ENCODE measurements around the gene GRAMD1B.
"Not testable (repeated sequence)": the region's sequence is repeated elsewhere in the genome, so short reads cannot be mapped to it uniquely, and the experiment has no call there.

GRAMD1B gene

DNA sequence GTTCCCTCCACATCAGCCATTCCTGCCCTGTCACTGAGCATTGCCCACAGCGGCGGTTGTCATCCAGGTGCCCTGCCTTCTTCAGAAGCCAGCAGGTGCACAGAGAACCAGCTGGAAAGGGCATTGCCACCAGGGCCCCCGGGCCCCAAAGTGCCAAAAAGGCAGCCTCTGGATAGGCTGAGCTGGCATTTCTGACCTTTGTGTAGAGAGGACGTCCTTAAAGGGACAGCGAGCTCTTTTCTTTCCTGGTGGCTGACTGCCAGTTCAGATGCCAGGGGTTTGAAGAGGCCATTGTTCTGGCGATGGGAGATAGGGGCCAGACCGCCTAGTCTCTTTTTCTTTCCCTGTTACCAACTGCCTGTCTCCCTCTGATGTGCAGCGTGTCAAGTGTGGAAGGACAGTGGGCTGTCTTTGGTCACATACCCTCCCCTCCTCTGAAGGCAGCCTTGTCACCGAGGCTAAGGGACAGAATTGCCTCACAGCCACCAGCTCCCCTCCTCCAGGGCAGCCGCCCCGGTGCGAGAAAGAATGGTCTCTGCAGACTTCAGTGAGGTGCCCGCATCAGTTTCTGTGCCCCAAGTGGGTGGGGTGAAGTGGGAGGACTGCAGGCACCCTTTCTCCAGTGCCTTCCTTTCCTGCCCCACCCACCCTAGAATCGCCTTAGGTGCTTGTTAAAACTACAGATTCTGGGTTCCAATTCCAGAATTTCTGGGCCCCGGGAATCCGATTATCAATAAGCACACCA is 114.7 kb downstream of the GRAMD1B start:
- no peak for FAIRE-seq

DNA sequence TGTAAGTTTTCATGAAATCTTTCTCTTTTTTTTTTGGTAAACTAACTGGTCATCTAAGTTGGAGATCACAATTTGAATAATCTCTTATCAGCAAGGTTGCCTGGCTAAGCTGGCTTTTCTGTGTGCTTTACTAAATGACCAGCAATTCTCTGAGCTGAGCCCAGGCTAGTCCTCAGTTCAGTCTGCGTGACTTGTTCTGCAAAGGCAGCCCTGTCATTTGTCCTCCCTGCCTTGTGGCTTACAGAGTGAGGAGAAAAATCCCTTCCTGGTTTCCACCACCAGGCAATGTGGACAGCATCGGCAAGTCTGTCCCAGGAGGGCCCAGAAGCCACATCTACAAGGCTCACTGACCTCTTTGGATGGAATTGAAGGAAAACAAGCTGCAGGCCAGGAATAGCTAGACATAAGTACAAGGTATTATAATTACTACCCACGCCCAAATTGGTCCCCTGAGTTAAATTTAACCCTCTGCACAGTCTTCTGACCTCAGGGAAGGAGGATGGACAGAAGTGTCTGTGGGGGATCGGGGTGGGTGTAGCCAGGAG is 115.7 kb downstream of the GRAMD1B start:
- no peak for FAIRE-seq

- no peak for FAIRE-seq
Observed at GRCh38 chr11:123546515-123546914, 116.4 kb downstream of the GRAMD1B start.

DNA sequence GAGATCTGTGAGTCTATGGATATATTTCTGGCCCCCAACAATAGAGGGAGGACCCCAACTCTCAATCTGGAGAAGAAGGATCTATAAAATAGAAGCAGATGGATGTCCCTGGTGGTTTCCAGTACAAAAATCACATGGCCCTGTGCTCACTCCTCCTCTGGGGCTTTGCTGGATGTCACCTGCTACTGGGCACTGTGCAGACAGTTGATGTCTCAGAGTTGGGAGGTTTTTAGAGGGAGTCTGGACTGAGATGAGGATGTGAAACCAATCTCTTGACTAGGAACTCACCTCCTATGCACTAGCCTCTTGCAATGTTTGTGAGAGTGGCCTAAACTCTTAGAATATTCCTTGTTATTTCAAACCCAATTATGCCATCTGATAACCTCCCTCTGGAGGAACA is 117.1 kb downstream of the GRAMD1B start:
- no peak for FAIRE-seq

DNA sequence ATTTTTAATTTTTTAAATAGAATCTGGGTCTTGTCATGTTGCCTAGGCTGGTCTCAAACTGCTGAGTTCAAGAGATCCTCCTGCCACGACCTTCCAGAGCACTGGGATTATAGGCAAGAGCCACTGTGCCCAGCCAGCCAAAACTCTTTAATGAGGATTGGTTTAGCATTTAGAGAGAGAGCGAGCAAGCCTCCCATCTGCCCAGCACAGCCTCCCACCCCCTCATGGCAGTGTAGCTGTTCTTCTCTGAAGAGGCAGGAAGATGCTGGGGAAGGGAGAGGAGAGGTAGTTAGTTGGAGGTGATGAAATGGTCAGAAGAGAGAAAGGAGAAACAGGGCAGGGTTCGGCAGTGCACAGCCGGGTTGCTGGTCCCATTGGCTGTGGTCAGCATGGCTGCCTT is 118.7 kb downstream of the GRAMD1B start:
- FAIRE-seq = no peak

- FAIRE-seq = no peak
Observed at GRCh38 chr11:123549926-123550917, 120.2 kb downstream of the GRAMD1B start.

- no peak for FAIRE-seq
Observed at GRCh38 chr11:123551079-123551478, 121.0 kb downstream of the GRAMD1B start.

DNA sequence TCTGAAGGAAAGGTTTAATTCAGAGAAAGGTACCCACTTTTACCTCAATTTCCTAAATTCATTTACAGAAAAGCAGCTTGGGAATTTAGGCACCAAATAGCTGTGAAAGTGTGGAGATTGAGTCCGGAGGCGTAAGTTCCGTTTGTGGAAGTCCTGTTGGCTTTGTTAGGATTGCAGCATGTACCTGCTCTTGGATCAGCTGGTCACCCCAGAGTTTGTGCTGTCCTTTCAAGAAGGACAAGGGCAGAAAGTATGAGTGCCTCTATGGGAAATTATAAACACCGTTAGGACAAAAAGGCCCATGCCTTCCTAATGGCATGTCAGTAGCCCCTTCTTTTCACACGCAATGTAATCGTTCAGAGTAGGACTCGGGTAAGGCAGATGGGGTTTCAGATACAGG is 126.6 kb downstream of the GRAMD1B start:
- no peak for FAIRE-seq

- FAIRE-seq = no peak
Observed at GRCh38 chr11:123558536-123559315, 128.7 kb downstream of the GRAMD1B start.

DNA sequence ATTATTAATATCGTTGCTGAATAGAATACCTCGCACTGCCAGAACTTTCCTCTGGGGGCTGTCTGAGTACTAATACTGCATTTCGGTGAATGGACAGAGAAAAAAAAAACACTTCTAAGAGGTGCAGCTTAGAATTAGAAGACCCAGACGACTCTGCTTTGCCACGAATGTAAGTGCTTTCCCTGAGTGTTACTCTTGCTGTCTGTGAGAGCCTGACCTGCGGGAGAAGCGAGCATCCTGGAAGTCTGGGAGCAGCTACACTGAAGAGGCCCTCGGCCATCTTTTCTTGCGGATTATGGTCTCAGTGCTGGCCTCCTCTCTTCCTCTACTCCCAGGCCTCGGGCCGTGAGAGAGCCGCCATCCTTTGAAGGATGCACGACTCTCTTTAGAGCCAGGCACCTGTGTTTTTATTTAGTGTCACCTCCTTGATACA is 129.5 kb downstream of the GRAMD1B start:
- no peak for FAIRE-seq

DNA sequence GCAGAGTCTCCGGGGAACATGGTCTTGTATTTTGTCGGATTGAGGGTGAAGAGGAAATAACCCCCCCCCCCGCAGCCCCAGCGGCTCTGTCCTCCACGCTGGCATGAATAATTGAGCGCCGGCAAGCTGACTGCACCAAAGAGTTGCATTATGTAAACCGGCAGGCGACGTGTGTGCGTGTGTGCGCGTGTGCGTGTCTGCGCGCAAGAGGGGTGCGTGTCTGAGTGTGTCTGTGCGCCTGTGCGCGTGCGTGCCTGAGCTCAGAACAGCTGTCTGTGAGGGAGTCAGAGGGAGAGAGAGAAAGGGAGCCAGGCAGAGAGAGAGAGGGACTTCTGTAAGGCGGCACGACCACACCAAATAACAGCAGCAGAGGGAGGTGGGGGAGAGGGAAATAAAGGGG is 129.9 kb downstream of the GRAMD1B start:
- FAIRE-seq = no peak

GRCh38 chr11:123561431-123561800 is 131.3 kb downstream of the GRAMD1B start:
- FAIRE-seq = no peak

- FAIRE-seq = no peak
Observed at GRCh38 chr11:123562158-123562557, 132.1 kb downstream of the GRAMD1B start.

GRCh38 chr11:123562829-123563228 is 132.8 kb downstream of the GRAMD1B start:
- FAIRE-seq = no peak

DNA sequence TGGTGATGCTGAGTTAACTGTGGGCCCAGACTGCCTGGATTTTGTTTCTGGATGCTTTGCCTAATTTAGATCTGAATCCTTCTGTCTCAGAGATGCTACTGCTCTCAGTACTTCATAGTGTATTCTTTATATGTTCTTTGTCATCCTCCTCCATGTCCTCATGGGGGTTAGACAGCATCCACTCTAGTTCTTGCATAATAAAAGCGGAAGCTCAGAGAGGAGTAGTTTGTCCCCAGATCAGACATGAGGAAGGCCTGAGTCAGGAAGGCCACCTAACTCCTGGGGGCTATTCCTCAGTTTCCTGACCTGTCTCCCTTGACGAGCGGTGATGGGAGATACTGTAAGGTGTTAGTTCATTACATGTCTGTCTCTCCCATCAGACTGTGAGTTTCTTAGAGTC is 134.2 kb downstream of the GRAMD1B start:
- no peak for FAIRE-seq

- FAIRE-seq = no peak
Observed at GRCh38 chr11:123566852-123567251, 136.8 kb downstream of the GRAMD1B start.

DNA sequence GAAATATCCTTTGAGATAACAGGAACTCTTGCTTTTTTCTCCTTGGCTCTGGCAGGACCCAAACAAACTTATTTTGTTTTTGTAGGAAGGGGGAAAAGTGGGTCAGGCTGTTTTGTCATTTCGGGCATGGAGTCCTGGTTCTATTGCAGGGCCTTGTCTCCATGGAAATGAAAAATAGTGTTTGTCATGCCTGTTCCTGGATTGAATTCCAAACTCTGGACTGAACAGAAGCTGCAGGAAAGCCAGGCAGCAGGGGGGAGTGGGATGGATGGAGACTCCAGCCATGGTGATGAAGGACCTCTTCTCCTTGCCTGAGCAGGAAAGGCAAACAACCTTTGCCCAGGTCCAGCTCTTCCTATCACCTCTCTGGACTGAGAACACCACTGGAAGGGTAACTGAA is 137.4 kb downstream of the GRAMD1B start:
- no peak for FAIRE-seq

DNA sequence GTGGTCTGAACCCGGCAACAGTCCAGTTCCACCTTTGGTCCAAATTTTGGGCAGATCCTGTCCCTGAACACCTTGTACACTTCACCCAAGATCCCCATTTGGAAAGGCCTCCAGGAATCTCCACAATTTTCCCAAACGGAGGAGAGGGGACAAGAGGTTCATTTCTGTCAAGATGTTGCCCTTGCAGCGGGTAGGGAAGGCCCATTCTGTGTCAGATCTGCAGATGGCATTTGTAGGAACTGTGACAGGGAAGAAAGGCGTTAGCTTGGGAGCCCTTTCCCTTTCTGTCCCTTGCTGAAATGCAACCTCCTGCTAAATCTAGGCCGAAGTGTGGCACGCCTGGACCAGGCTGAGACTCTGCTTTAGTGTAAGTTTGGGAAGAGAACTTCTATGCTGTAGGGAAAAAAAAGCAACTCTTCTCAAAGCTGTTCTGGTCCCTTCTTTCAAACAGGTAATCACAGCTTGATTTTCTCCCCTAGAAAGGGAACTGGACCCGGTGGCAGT is 138.3 kb downstream of the GRAMD1B start:
- FAIRE-seq = no peak

GRCh38 chr11:123569393-123569792 is 139.3 kb downstream of the GRAMD1B start:
- FAIRE-seq = no peak

DNA sequence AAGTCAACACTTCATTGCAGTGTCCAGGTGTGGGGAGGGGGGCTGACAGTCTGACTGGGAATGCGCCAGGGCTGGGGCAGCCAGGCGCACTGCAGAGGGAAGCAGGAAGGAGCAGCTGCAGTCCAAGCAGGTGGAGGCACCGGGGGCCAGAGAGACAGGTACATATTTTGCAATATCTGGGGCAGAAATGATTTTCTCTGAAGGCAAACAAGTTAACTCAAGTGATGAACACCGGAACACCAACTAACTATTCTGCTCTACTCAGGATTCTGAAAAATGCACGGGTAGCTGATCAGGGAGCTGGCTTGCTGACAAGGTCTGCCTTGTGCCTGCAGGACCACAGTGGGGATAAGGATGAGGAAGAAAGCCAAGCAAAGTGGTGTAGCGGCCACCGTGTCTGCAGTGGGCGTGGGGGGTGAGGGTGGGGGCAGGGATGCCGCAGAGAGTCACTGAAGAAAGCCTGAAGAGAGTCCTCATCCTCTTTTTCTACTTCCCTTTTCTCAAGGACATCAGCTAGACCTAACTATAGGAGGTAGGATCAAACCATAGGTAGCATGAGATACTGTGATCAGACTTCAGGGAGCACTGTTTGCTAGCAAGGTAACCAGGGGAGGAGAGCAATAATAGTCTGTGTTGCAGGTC is 141.0 kb downstream of the GRAMD1B start:
- no peak for FAIRE-seq

DNA sequence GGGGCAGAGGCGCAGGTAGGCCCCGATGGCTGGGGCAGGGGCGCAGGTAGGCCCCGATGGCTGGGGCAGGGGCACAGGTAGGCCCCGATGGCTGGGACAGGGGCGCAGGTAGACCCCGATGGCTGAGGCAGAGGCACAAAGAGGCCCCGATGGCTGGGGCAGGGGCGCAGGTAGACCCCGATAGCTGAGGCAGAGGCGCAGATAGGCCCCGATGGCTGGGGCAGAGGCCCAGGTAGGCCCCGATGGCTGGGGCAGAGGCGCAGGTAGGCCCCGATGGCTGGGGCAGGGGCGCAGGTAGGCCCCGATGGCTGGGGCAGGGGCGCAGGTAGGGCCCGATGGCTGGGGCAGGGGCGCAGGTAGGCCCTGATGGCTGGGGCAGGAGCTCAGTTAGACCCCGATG is 142.7 kb downstream of the GRAMD1B start:
- FAIRE-seq = not testable (repeated sequence)

DNA sequence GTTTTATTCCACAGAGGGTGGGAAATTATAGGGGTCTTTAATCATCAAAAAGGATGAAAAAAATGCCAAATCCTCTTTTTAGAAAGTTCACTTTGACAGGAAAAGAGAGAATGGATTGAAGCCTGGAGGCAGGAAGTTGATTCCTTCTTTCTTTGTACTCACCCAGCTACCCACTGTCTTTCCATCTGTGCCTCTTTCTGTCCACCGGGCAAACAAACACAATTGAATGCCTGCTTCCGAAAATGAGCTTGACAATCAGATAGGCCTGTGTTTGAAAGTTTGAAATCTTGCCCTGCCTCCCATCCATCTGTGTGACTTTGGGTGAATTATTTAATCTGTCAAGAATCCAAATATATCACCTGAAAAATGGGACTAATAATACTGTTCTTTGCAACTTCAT is 143.2 kb downstream of the GRAMD1B start:
- no peak for FAIRE-seq

Measured in TTC549 (cell line).